ENCODE measurements around the gene PRPF6.
A peak's percentile ranks its signal among the peaks of the same experiment; 100 is the strongest.

Gene PRPF6

GRCh38 chr20:64030371-64031134, 49.6 kb downstream of the PRPF6 start:
- Histone ChIP-seq H3K4me3 (ENCODE audit: low read length) (no peak overlapping the region), H3K36me3 (ENCODE audit: insufficient read depth, low read depth, low read length) (peaks cover 70% of the 10 kb centered on the region), H3K27ac (ENCODE audit: low read length) (no peak overlapping the region), H3K27me3 (ENCODE audit: insufficient read depth, low read length) (no peaks in the 10 kb centered on the region), H3K9me3 (ENCODE audit: insufficient read depth, low read depth, low read length) (no peaks in the 10 kb centered on the region), H3K9ac (ENCODE audit: low read depth, low read length) (no peak overlapping the region), H3K4me1 (ENCODE audit: insufficient read depth, low read length) (0 out of 2 replicates have a peak, but pooled peaks cover 3% of the 10 kb centered on the region)

GRCh38 chr20:64031822-64032314, 50.9 kb downstream of the PRPF6 start:
- no peak overlapping the region for H3K9ac ChIP-seq (ENCODE audit: low read depth, low read length)
- peaks cover 58% of the 10 kb centered on the region for H3K36me3 ChIP-seq (ENCODE audit: insufficient read depth, low read depth, low read length)
- no peak overlapping the region for H3K4me3 ChIP-seq (ENCODE audit: low read length)
- H3K9me3 ChIP-seq (ENCODE audit: insufficient read depth, low read depth, low read length) = no peaks in the 10 kb centered on the region
- H3K27me3 ChIP-seq (ENCODE audit: insufficient read depth, low read length) = peaks cover 7% of the 10 kb centered on the region; the same call in 1 of the 2 replicates
- no peak overlapping the region for H3K27ac ChIP-seq (ENCODE audit: low read length)
- H3K4me1 ChIP-seq (ENCODE audit: insufficient read depth, low read length) = peaks cover 4% of the 10 kb centered on the region; the same call in 1 of the 2 replicates

DNA sequence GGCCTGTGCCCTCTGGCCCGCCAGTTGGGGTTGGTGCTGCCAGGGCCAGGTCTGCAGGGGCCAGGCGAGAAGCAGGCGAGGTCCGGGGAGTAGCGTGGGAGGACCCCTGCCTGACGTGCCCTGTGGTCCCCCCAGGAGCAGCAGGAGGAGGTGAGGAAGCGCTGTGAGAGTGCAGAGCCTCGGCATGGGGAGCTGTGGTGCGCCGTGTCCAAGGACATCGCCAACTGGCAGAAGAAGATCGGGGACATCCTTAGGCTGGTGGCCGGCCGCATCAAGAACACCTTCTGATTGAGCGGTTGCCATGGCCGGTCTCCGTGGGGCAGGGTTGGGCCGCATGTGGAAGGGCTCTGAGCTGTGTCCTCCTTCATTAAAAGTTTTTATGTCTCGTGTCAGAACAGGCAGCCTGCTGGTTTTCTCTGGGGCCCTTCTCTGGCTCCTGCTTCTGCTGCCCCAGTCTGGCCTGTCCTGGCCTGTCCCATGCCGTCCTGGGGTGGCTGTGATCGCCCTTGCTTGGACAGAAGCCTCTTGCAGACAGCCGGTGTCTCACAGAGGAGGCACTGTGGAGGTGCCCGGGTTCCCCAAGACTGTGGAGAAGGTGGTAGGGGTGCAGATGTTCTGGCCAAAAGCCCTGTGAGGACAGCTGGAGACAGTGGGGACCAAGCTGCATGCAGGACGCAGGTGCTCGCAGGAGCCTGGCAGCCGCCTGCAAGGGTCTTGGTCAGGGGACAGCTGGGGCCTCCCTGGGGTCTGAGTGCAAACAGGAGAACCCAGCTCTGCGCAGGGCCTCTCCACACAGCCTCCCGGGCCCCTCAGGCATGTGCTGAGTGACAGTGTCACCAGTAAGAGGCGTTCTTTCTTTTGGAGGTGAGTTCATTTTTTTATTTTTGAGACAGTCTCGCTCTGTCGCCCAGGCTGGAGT, 52.0 kb downstream of the PRPF6 start:
- H3K27me3 ChIP-seq (ENCODE audit: insufficient read depth, low read length) = peaks cover 18% of the 10 kb centered on the region
- no peak overlapping the region for H3K27ac ChIP-seq (ENCODE audit: low read length)
- H3K4me1 ChIP-seq (ENCODE audit: insufficient read depth, low read length) = peaks cover 4% of the 10 kb centered on the region; the same call in 1 of the 2 replicates
- H3K36me3 ChIP-seq (ENCODE audit: insufficient read depth, low read depth, low read length) = peaks cover 47% of the 10 kb centered on the region
- H3K9ac ChIP-seq (ENCODE audit: low read depth, low read length) = no peak overlapping the region
- no peaks in the 10 kb centered on the region for H3K9me3 ChIP-seq (ENCODE audit: insufficient read depth, low read depth, low read length)
- H3K4me3 ChIP-seq (ENCODE audit: low read length) = no peak overlapping the region

DNA sequence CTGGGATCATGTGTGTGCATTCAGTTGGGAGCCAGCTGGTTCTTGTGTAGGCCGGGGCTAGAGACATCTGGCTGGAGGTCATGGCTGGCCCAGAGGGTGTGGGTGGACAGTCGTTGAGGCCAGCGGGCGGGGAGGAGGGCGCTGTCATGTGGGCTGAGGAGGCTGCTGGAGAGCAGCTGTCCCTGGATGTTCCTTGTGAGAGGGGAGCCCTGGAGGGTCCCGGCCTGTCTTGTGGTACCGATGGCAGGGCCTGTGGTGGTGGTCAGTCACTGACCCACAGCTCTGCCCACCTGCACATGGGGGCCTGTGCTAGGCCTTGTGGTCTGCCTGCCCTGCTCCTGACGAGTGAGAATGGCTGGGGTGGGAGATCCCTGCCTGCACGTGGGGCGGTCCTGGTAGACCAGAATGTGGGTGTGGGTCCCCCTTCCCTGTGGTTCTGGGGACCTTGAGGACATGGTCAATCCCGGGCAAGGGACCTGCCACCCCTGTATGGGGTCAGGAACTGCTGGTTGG, 53.1 kb downstream of the PRPF6 start:
- peaks cover 37% of the 10 kb centered on the region for H3K36me3 ChIP-seq (ENCODE audit: insufficient read depth, low read depth, low read length)
- H3K9ac ChIP-seq (ENCODE audit: low read depth, low read length) = no peak overlapping the region
- H3K27ac ChIP-seq (ENCODE audit: low read length) = no peak overlapping the region
- H3K27me3 ChIP-seq (ENCODE audit: insufficient read depth, low read length) = peaks cover 29% of the 10 kb centered on the region
- H3K4me1 ChIP-seq (ENCODE audit: insufficient read depth, low read length) = peaks cover 4% of the 10 kb centered on the region; the same call in 1 of the 2 replicates
- H3K4me3 ChIP-seq (ENCODE audit: low read length) = no peak overlapping the region
- no peaks in the 10 kb centered on the region for H3K9me3 ChIP-seq (ENCODE audit: insufficient read depth, low read depth, low read length)

DNA sequence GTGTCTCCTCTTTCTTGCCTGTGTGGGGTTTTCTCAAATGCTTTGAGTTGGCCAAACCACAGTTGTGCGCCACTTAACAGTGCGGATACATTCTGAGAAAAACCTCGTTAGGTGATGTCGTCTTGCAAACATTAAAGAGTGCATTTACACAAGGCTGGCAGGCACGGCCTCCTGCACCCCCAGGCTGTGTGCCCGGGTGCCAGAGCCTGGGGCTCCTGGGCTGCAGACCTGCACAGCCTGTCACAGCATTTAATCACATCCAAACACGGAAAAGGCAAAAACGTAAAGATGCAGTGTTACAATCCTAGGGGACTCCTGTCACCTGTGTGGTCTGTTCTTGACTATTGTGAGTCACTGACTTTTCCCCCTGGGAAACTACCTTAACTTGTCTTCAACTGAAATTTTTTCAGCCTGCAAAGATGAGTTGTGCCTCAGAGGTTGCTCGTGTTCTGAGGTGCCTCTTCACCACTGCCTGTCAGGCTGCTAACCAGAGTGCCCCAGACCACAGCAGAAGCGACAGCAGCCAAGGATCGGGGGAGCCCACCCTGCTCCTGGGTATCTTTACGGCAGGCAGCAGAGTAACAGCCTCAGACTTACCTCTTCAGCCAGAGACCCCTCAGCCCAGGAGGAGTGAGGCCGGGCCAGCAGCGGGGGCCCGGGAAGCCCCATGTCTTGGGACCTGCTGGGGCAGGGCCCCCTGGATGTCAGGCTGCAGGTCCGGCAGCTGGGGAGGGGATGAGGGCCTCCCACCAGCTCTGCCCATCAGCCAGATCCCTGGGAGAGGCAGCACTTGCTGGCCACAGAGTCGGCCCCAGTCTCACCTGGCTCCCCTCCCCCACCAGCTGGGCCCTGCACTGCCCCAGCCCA, 54.4 kb downstream of the PRPF6 start:
- Histone ChIP-seq H3K36me3 (ENCODE audit: insufficient read depth, low read depth, low read length) (peaks cover 24% of the 10 kb centered on the region), H3K4me1 (ENCODE audit: insufficient read depth, low read length) (peaks cover 4% of the 10 kb centered on the region; the same call in 1 of the 2 replicates), H3K9ac (ENCODE audit: low read depth, low read length) (no peak overlapping the region), H3K9me3 (ENCODE audit: insufficient read depth, low read depth, low read length) (no peaks in the 10 kb centered on the region), H3K4me3 (ENCODE audit: low read length) (no peak overlapping the region), H3K27me3 (ENCODE audit: insufficient read depth, low read length) (peaks cover 41% of the 10 kb centered on the region), H3K27ac (ENCODE audit: low read length) (no peak overlapping the region)

- Histone ChIP-seq H3K4me3 (ENCODE audit: low read length) (no peak within 1 kb of the TSS), H3K4me1 (ENCODE audit: insufficient read depth, low read length) (peaks cover 4% of the 10 kb centered on the region; the same call in 1 of the 2 replicates), H3K9ac (ENCODE audit: low read depth, low read length) (no peak within 1 kb of the TSS)
Measured at GRCh38 chr20:64035933-64036345, 55.0 kb downstream of the PRPF6 start, which contains the start of gene C20orf204. TSS of gene C20orf204 (plus strand) at chr20:64036182. CDS start at chr20:64036324, 142 bp downstream.

DNA sequence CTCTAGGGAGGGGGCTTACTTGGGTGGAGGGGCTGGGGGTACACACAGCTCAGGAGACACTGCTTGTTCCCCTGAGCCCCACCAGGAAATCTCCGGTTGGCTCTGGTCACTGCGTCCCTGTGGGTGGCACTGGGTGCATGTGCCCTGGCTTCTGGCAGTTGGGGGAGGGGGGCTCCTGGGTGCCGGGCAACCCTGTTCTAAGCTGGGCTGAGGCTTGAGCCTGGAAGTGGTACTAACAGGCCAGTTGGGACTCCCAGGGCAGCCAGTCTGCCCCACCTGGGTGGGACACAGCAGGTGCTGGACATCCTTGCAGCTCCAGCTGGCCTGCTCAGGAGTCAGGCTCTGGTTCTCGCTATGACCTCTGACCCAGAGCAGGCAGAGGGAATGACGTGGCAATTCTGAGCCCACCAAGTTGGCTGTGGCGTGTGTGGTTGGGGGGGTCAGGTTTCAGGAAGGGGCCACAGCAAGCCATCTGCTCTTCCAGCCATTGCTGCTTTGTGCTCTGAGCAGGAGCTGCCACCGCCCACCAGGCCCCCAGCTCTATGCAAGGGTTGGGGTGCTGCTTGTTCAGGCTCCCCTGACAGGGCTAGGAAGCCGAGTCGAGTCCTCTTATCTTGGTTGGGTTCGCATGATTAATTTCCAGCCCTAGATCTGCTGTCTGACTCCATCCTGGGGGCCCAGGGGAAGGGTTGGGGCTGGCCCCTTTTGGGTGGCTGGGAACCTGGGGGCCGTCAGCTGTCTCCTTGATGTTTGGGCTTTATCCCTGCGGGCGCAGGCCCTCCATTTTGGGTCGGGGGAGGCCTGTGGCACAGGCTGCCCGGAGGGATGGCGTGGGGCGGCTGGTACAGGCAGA, 55.6 kb downstream of the PRPF6 start:
- Histone ChIP-seq H3K27ac (ENCODE audit: low read length) (no peak overlapping the region), H3K4me1 (ENCODE audit: insufficient read depth, low read length) (peaks cover 4% of the 10 kb centered on the region; the same call in 1 of the 2 replicates)

More at GRCh38 chr20:64035933-64036345, 55.0 kb downstream of the PRPF6 start, which contains the start of gene C20orf204:
- peaks cover 18% of the 10 kb centered on the region for H3K36me3 ChIP-seq (ENCODE audit: insufficient read depth, low read depth, low read length)
- no peak within 1 kb of the TSS for H3K27ac ChIP-seq (ENCODE audit: low read length)
- H3K9me3 ChIP-seq (ENCODE audit: insufficient read depth, low read depth, low read length) = no peaks in the 10 kb centered on the region
- H3K27me3 ChIP-seq (ENCODE audit: insufficient read depth, low read length) = peaks cover 48% of the 10 kb centered on the region

DNA sequence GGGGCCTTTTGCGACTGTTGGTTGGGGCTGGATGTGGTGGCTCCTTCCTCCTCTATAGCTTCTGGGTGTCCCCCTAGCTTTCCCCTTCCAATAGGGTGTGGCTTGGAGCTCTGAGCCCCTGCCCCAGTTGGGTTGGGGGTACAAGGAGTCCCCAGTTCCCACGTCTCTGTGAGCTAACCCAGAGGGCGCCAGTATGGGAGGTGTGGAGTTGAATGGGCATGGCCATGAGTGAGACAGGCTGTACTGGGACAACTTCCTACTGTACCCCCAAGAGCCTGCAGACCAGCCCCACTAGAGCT, 56.2 kb downstream of the PRPF6 start:
- H3K9ac ChIP-seq (ENCODE audit: low read depth, low read length) = no peak overlapping the region
- H3K4me1 ChIP-seq (ENCODE audit: insufficient read depth, low read length) = peaks cover 4% of the 10 kb centered on the region; the same call in 1 of the 2 replicates
- no peak overlapping the region for H3K4me3 ChIP-seq (ENCODE audit: low read length)
- no peaks in the 10 kb centered on the region for H3K9me3 ChIP-seq (ENCODE audit: insufficient read depth, low read depth, low read length)
- H3K36me3 ChIP-seq (ENCODE audit: insufficient read depth, low read depth, low read length) = peaks cover 8% of the 10 kb centered on the region
- no peak overlapping the region for H3K27ac ChIP-seq (ENCODE audit: low read length)
- peaks cover 60% of the 10 kb centered on the region for H3K27me3 ChIP-seq (ENCODE audit: insufficient read depth, low read length)

More for the DNA sequence above, 55.6 kb downstream of the PRPF6 start:
- Histone ChIP-seq H3K9me3 (ENCODE audit: insufficient read depth, low read depth, low read length) (no peaks in the 10 kb centered on the region), H3K27me3 (ENCODE audit: insufficient read depth, low read length) (peaks cover 54% of the 10 kb centered on the region), H3K36me3 (ENCODE audit: insufficient read depth, low read depth, low read length) (peaks cover 14% of the 10 kb centered on the region), H3K9ac (ENCODE audit: low read depth, low read length) (no peak overlapping the region), H3K4me3 (ENCODE audit: low read length) (no peak overlapping the region)

DNA sequence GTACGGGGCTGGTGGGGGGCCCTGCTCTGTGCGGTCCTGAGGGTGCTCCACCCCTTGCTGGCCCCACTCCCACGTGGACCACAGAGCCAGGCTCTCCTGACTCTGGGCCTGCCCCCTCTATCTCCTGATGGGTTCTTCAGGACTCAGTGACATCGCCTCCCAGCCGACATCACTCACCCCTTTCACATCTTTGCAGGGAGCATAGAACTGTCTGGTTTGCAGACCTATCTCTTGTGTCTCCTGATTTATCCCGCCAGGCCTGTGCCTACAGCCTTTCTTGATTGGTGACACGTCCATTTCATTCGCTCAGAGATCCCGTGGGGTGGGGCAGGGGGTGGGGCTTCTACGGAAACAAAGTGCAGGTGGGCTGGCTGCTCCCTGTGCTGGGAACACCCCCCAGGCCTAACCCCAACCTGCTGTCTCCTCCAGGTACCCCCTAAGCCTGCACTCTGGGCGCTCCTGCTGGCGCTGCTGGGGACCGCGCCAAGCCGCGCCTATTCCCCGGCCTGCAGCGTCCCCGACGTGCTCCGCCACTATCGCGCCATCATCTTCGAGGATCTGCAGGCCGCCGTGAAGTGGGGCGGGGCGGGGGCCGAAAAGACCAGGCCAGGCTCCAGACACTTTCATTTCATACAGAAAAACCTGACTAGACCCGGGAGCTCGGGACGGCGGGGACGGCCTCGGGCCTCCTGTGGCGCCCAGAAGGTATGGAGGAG, 56.7 kb downstream of the PRPF6 start:
- Histone ChIP-seq H3K27ac (ENCODE audit: low read length) (no peak overlapping the region), H3K36me3 (ENCODE audit: insufficient read depth, low read depth, low read length) (0 out of 2 replicates have a peak, but pooled peaks cover 3% of the 10 kb centered on the region), H3K27me3 (ENCODE audit: insufficient read depth, low read length) (peaks cover 64% of the 10 kb centered on the region), H3K4me1 (ENCODE audit: insufficient read depth, low read length) (peaks cover 4% of the 10 kb centered on the region; the same call in 1 of the 2 replicates), H3K9me3 (ENCODE audit: insufficient read depth, low read depth, low read length) (no peaks in the 10 kb centered on the region), H3K4me3 (ENCODE audit: low read length) (peak overlapping the region; percentile 65; the same call in 1 of the 2 replicates), H3K9ac (ENCODE audit: low read depth, low read length) (no peak overlapping the region)

GRCh38 chr20:64038224-64038564, 57.3 kb downstream of the PRPF6 start:
- no peak overlapping the region for H3K27ac ChIP-seq (ENCODE audit: low read length)
- no peaks in the 10 kb centered on the region for H3K9me3 ChIP-seq (ENCODE audit: insufficient read depth, low read depth, low read length)
- H3K27me3 ChIP-seq (ENCODE audit: insufficient read depth, low read length) = peaks cover 67% of the 10 kb centered on the region
- H3K9ac ChIP-seq (ENCODE audit: low read depth, low read length) = no peak overlapping the region
- peaks cover 4% of the 10 kb centered on the region; the same call in 1 of the 2 replicates for H3K4me1 ChIP-seq (ENCODE audit: insufficient read depth, low read length)
- H3K36me3 ChIP-seq (ENCODE audit: insufficient read depth, low read depth, low read length) = no peaks in the 10 kb centered on the region
- peak overlapping the region; percentile 65; the same call in 1 of the 2 replicates for H3K4me3 ChIP-seq (ENCODE audit: low read length)
